Body of pancreas (tissue), 4 donors: Measurements from ENCODE around the gene C6orf47.

Experiments
- CTCF ChIP-seq, 7 experiments: fragments of 450-650 bp in 4 of 7; fragments of 200-600 bp in 3 of 7; sonication (generic) in 3 of 7; IDR thresholded peaks; one replicate each; pipeline ENCODE4 v1.5.1; 2016 to 2019; ENCODE audit warnings: antibody characterized with exemption in 7 of 7
- POLR2A ChIP-seq, 3 donors: fragments of 450-650 bp; IDR thresholded peaks; one replicate each; pipeline ENCODE4 v1.6.1; 2016; ENCODE audit warnings: antibody characterized with exemption in 3 of 3, mild to moderate bottlenecking in 2 of 3

GRCh38 chr6:31658983-31659648, 1.5 kb downstream of the C6orf47 start:
- TF ChIP-seq CTCF (IDR thresholded peaks at IDR 0.05), result no peak
- TF ChIP-seq POLR2A (IDR thresholded peaks at IDR 0.05), result no peak
